K562 (cell line): ENCODE measurements around the gene SCAMP2. TPM values are rescaled to one million over a fixed set of nuclear protein-coding genes. Genes with fewer than 3 reads are reported as not detected.

Experiments used
- ARHGAP35 ChIP-seq: fragments of 450-650 bp; IDR thresholded peaks from 2 replicates; pipeline ENCODE4 v1.6.1; 2018; ENCODE audit not compliant: partially characterized antibody
- CBX1 ChIP-seq: sonication (generic); IDR thresholded peaks from 2 replicates; pipeline ENCODE4 v1.6.1; 2016; ENCODE audit warnings: antibody characterized with exemption, low read depth, mild to moderate bottlenecking
- CCAR2 ChIP-seq: fragments of 200-400 bp; formaldehyde crosslinking; IDR thresholded peaks from 2 replicates; pipeline ENCODE4 v1.6.1; 2017; ENCODE audit warnings: mild to moderate bottlenecking, low read depth, low read length
- ERF ChIP-seq: fragments of 450-650 bp; formaldehyde crosslinking; IDR thresholded peaks from 2 replicates; pipeline ENCODE4 v1.4.0; 2020; ENCODE audit warnings: mild to moderate bottlenecking, mixed read lengths
- ESRRB ChIP-seq: fragments of 250-450 bp; sonication (Bioruptor Pico); IDR thresholded peaks from 2 replicates; pipeline ENCODE4 v1.5.0; 2020; ENCODE audit warnings: mild to moderate bottlenecking, moderate library complexity, borderline replicate concordance
- FOXA1 ChIP-seq: fragments of 450-650 bp; IDR thresholded peaks from 2 replicates; pipeline ENCODE4 v1.6.1; 2016; ENCODE audit warnings: mild to moderate bottlenecking, borderline replicate concordance
- MAFG ChIP-seq: fragments of 450-650 bp; conservative IDR thresholded peaks from 2 replicates; pipeline ENCODE4 v1.6.1; 2016; ENCODE audit warnings: missing genetic modification characterization, missing compliant biosample characterization
- MTA3 ChIP-seq: fragments of 450-650 bp; formaldehyde crosslinking; IDR thresholded peaks from 2 replicates; pipeline ENCODE4 v1.6.1; 2017; ENCODE audit warnings: mild to moderate bottlenecking, borderline replicate concordance
- MYBL2 ChIP-seq, 2 experiments: fragments of 450-650 bp in 1 of 2; sonication (generic) in 1 of 2; formaldehyde crosslinking in 1 of 2; IDR thresholded peaks; 2 replicates each; pipeline versions ENCODE4 v1.6.1 to v1.8.1; 2017 to 2022; ENCODE audit warnings: borderline replicate concordance in 1 of 2, inconsistent platforms in 1 of 2, low read depth in 1 of 2, mild to moderate bottlenecking in 1 of 2, missing genetic modification reagents in 1 of 2, moderate library complexity in 1 of 2
- NCOA1 ChIP-seq: fragments of 450-650 bp; IDR thresholded peaks from 2 replicates; pipeline ENCODE4 v1.6.1; 2016; ENCODE audit warnings: low read depth
- NR2C2 ChIP-seq, 2 experiments: fragments of 200-800 bp in 1 of 2; sonication (Bioruptor generic) in 1 of 2; sonication (generic) in 1 of 2; formaldehyde crosslinking in 1 of 2; IDR thresholded peaks; 2 replicates each; pipeline versions ENCODE4 v1.6.1 to v1.8.0; 2016 to 2022; ENCODE audit warnings: mild to moderate bottlenecking in 1 of 2, missing compliant biosample characterization in 1 of 2, missing genetic modification characterization in 1 of 2, missing genetic modification reagents in 1 of 2
- NRF1 ChIP-seq, 2 experiments: fragments of 450-650 bp; IDR thresholded peaks in 1 of 2; conservative IDR thresholded peaks in 1 of 2; 2 replicates each; pipeline ENCODE4 v1.6.1; 2014; ENCODE audit warnings: mild to moderate bottlenecking in 2 of 2
- SRF ChIP-seq, 2 experiments: fragments of 250-450, 450-650 bp in 1 of 2; sonication (Bioruptor Pico) in 1 of 2; sonication (generic) in 1 of 2; formaldehyde crosslinking; IDR thresholded peaks; 2 replicates each; pipeline versions ENCODE4 v1.5.0 to v1.5.1; 2020 to 2022; ENCODE audit warnings: mild to moderate bottlenecking in 1 of 2, missing genetic modification reagents in 1 of 2
- ZNF121 ChIP-seq: sonication (generic); formaldehyde crosslinking; conservative IDR thresholded peaks from 2 replicates; pipeline ENCODE4 v1.8.0; 2022; ENCODE audit warnings: missing genetic modification reagents
- ZNF696 ChIP-seq: fragments of 250-450 bp; sonication (Bioruptor Pico); conservative IDR thresholded peaks from 2 replicates; pipeline ENCODE4 v1.4.0; 2020; ENCODE audit warnings: mild to moderate bottlenecking, moderate library complexity
- polyA plus RNA-seq, 8 experiments: library from polyadenylated mRNA; depleted of rRNA in 4 of 8; stranded (reverse) in 5 of 8; unstranded in 3 of 8; fragments of >200 nt; fragmentation: Nextera tagmentation in 2 of 8; fragmentation: Illumina TruSeq in 1 of 8; extraction: Ambion mirVana in 2 of 8; extraction: Trizol in 1 of 8; gene quantifications; 2 replicates each; pipeline versions ENCODE4 v1.2.1 to v1.2.3, GENCODE V29; 2011 to 2014; ENCODE audit warnings: inconsistent platforms in 1 of 8, missing spikeins in 1 of 8
- total RNA-seq, 7 experiments: library from RNA; depleted of rRNA in 6 of 7; stranded (reverse); fragments of >200 nt in 6 of 7; fragmentation: Illumina TruSeq in 2 of 7; extraction: Trizol in 2 of 7; gene quantifications; 2 replicates each; pipeline versions ENCODE4 v1.2.1 to v1.2.3, GENCODE V29; 2011 to 2021; ENCODE audit warnings: low replicate concordance in 1 of 7
- TF ChIP-seq, protein P1 (sequence below): sonication (generic); formaldehyde crosslinking; IDR thresholded peaks from 2 replicates; pipeline ENCODE4 v1.8.0; 2022; ENCODE audit warnings: mild to moderate bottlenecking, missing genetic modification reagents
- TF ChIP-seq, protein P2 (sequence below): fragments of 450-650 bp; formaldehyde crosslinking; IDR thresholded peaks from 2 replicates; pipeline ENCODE4 v1.4.0; 2022; ENCODE audit warnings: mild to moderate bottlenecking, moderate library complexity
- TF ChIP-seq, protein P3 (sequence below): fragments of 450-650 bp; formaldehyde crosslinking; IDR thresholded peaks from 2 replicates; pipeline ENCODE4 v1.4.0; 2020; ENCODE audit warnings: mild to moderate bottlenecking
- TF ChIP-seq, protein P4 (sequence below): fragments of 450-650 bp; formaldehyde crosslinking; IDR thresholded peaks from 2 replicates; pipeline ENCODE4 v1.4.0; 2022; ENCODE audit warnings: missing genetic modification characterization

Gene SCAMP2
- total and polyA plus RNA-seq, 9 of the 15 experiments (the other 6 are each of a cell fraction or from before 2014, with no cell fraction given) = 5.9 to 61.1 (median 20.1) TPM

DNA sequence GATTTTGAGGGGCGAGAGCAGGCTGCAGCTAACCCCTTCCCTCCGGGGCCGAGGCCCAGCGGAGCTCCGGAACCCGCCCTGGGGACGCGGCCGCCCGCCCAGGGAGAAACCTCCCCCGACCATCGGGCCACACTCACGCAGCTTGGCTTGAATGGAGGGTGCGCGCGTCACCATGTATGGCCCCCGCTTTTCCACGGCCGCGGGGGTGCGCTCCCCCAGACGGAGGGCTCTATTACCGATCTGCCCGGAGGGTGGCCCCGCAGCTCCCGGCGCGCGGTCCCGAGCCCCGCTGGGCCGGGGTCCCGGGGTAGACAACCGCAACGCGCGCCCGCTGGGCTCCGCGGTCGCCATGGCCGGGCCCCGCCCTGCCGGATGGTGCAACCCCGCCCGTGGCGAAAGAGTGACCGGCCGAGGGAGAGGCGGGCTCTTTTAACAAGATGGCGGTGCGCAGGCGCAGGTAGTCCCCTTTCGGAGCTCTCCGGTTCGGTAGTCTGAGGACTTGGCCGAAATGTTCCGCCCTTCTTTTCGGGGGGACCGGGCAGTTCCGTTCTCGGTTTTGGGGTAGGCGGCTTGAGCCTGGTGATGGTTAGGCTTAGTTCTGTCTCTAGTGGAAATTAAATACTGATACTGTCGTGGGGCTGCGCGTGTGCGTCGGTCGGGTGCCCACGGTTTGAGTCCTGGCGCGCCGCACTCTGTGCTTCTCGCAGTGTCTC is 33.4 kb upstream of the SCAMP2 start, which contains the start of gene FAM219B (continued):
- TF ChIP-seq MYBL2 (IDR thresholded peaks at IDR 0.05; ENCODE audit: low read depth) (no peak), MYBL2 (CRISPR knock-in tag; IDR thresholded peaks at IDR 0.05; ENCODE audit: borderline replicate concordance) (no peak), ZNF696 (no peak), FOXA1 (no peak), NRF1 (conservative IDR thresholded peaks at IDR 0.05 in 1 of 2, IDR thresholded peaks at IDR 0.05 in 1 of 2) (peak; percentile 98), NCOA1 (peak; percentile 23; the same call in 1 of the 2 replicates), CCAR2 (no peak), ERF (CRISPR knock-in tag) (no peak), MAFG (tag) (no peak), ARHGAP35 (no peak), NR2C2 (CRISPR knock-in tag; IDR thresholded peaks at IDR 0.05) (no peak), NR2C2 (tag; IDR thresholded peaks at IDR 0.05) (peak; percentile 41; the same call in 1 of the 2 replicates), SRF (CRISPR knock-in tag; IDR thresholded peaks at IDR 0.05) (0 out of 4 replicates have a peak, but pooled peaks of 1 of the 2 experiments have one; percentile 28), MTA3 (peak; percentile 62), ESRRB (CRISPR knock-in tag) (no peak), CBX1 (peak; percentile 80; the same call in 1 of the 2 replicates), ZNF121 (CRISPR knock-in tag) (no peak)
- TF ChIP-seq, protein P1, sequence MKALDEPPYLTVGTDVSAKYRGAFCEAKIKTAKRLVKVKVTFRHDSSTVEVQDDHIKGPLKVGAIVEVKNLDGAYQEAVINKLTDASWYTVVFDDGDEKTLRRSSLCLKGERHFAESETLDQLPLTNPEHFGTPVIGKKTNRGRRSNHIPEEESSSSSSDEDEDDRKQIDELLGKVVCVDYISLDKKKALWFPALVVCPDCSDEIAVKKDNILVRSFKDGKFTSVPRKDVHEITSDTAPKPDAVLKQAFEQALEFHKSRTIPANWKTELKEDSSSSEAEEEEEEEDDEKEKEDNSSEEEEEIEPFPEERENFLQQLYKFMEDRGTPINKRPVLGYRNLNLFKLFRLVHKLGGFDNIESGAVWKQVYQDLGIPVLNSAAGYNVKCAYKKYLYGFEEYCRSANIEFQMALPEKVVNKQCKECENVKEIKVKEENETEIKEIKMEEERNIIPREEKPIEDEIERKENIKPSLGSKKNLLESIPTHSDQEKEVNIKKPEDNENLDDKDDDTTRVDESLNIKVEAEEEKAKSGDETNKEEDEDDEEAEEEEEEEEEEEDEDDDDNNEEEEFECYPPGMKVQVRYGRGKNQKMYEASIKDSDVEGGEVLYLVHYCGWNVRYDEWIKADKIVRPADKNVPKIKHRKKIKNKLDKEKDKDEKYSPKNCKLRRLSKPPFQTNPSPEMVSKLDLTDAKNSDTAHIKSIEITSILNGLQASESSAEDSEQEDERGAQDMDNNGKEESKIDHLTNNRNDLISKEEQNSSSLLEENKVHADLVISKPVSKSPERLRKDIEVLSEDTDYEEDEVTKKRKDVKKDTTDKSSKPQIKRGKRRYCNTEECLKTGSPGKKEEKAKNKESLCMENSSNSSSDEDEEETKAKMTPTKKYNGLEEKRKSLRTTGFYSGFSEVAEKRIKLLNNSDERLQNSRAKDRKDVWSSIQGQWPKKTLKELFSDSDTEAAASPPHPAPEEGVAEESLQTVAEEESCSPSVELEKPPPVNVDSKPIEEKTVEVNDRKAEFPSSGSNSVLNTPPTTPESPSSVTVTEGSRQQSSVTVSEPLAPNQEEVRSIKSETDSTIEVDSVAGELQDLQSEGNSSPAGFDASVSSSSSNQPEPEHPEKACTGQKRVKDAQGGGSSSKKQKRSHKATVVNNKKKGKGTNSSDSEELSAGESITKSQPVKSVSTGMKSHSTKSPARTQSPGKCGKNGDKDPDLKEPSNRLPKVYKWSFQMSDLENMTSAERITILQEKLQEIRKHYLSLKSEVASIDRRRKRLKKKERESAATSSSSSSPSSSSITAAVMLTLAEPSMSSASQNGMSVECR (CRISPR knock-in tag) = peak; percentile 75
- TF ChIP-seq, protein P2, sequence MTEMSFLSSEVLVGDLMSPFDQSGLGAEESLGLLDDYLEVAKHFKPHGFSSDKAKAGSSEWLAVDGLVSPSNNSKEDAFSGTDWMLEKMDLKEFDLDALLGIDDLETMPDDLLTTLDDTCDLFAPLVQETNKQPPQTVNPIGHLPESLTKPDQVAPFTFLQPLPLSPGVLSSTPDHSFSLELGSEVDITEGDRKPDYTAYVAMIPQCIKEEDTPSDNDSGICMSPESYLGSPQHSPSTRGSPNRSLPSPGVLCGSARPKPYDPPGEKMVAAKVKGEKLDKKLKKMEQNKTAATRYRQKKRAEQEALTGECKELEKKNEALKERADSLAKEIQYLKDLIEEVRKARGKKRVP = 0 out of 2 replicates have a peak, but pooled peaks have one; percentile 7
- TF ChIP-seq, protein P3, sequence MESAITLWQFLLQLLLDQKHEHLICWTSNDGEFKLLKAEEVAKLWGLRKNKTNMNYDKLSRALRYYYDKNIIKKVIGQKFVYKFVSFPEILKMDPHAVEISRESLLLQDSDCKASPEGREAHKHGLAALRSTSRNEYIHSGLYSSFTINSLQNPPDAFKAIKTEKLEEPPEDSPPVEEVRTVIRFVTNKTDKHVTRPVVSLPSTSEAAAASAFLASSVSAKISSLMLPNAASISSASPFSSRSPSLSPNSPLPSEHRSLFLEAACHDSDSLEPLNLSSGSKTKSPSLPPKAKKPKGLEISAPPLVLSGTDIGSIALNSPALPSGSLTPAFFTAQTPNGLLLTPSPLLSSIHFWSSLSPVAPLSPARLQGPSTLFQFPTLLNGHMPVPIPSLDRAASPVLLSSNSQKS (CRISPR knock-in tag) = no peak
- TF ChIP-seq, protein P4, sequence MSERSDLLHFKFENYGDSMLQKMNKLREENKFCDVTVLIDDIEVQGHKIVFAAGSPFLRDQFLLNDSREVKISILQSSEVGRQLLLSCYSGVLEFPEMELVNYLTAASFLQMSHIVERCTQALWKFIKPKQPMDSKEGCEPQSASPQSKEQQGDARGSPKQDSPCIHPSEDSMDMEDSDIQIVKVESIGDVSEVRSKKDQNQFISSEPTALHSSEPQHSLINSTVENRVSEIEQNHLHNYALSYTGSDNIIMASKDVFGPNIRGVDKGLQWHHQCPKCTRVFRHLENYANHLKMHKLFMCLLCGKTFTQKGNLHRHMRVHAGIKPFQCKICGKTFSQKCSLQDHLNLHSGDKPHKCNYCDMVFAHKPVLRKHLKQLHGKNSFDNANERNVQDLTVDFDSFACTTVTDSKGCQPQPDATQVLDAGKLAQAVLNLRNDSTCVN (CRISPR knock-in tag) = no peak
